C4-2B (cell line): Measurements from ENCODE around the gene PDE4D.

ENCODE experiments used
- H3K27ac ChIP-seq: fragments of 450-650 bp; 2 replicates; pipeline ENCODE4 v1.5.1; 2017
- ZFX ChIP-seq: fragments of 450-650 bp; IDR thresholded peaks from 2 replicates; pipeline ENCODE4 v1.6.1; 2017
- TF ChIP-seq, protein P1 (sequence below): fragments of 450-650 bp; conservative IDR thresholded peaks from 2 replicates; pipeline ENCODE4 v1.5.1; 2017; ENCODE audit warnings: mild to moderate bottlenecking

Gene PDE4D

DNA sequence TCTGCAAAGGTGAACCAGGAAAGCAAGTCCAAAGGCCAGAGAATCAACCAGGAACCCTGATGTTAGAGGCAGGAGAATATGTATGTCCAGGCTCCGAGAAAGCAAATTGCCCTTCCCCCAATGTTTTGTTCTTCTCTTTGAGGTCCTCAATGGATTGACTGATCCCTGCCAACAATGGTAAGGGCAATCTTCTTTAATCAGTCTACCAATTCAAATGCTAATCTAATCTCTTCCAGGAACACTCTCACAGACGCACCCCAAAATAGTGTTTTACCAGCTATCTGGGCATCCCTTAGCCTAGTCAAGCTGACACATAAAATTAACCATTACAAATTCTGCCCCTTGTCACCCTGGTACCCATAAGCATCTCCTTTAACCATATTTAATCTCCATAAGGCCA is 912.6 kb downstream of the PDE4D start:
- no peak overlapping the region for H3K27ac ChIP-seq
- no peak for TF ChIP-seq ZFX
- TF ChIP-seq, protein P1, sequence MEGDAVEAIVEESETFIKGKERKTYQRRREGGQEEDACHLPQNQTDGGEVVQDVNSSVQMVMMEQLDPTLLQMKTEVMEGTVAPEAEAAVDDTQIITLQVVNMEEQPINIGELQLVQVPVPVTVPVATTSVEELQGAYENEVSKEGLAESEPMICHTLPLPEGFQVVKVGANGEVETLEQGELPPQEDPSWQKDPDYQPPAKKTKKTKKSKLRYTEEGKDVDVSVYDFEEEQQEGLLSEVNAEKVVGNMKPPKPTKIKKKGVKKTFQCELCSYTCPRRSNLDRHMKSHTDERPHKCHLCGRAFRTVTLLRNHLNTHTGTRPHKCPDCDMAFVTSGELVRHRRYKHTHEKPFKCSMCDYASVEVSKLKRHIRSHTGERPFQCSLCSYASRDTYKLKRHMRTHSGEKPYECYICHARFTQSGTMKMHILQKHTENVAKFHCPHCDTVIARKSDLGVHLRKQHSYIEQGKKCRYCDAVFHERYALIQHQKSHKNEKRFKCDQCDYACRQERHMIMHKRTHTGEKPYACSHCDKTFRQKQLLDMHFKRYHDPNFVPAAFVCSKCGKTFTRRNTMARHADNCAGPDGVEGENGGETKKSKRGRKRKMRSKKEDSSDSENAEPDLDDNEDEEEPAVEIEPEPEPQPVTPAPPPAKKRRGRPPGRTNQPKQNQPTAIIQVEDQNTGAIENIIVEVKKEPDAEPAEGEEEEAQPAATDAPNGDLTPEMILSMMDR = no peak

DNA sequence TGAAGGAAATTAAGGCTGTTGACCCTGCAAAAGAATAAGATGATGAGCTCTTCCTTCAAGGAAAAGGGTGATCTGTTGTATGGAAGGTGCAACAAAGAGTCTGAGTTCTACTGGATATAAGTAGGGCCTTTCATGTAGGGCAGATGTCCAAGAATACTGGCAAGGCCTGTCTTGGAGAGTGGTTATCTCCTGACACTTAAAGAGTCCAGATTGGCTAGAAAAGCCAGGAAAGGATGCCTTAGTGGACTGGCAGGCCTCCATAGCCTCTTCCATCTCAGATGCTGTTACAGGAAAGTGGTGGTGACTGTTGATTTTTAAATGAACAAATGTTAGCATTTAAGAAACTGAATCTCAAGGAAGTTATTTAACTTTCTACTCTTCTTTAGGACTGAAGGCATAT is 914.4 kb downstream of the PDE4D start:
- H3K27ac ChIP-seq = no peak overlapping the region
- TF ChIP-seq, protein P1 = no peak
- TF ChIP-seq ZFX = no peak

DNA sequence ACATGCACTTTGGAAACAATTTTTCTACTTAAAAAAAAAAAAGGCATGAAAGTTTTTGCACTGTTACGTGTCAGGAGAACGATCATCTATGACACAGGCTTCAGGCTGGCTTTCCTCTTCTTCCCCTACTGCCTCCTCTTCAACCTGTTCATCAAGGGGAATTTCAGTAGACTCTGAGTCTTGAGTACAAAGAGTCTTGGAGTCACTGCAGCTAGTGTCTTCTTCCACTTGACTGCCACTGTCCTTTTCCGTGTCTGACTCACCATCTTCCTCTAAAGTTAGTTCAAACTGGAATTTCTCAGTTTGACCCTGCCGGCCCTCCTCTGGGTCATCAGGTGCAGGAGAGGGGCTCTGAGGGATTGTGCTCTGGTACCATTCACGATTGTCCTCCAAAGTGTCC is 918.9 kb downstream of the PDE4D start:
- TF ChIP-seq, protein P1 = no peak
- TF ChIP-seq ZFX = no peak
- no peak overlapping the region for H3K27ac ChIP-seq

DNA sequence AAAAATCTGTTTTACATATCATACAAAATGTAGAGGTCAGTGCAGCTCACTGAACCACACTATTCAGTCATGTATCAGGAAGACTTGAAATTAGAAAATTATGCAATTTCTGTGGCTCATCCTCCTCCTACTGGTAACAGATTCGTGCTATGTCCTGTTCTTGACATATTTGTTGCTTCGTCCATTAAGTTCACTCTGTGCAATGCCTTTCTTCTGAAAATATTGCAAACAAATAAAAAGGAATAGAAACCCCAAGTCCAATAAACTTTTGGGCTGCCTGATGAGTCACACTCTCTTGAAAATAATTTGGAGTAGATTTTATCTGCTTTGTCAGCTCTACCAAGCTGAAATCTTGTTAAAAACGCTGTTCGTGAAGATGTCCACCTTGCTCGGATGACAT is 919.4 kb downstream of the PDE4D start:
- no peak for TF ChIP-seq ZFX
- TF ChIP-seq, protein P1 = 0 out of 2 replicates have a peak, but pooled peaks have one; percentile 6
- no peak overlapping the region for H3K27ac ChIP-seq

DNA sequence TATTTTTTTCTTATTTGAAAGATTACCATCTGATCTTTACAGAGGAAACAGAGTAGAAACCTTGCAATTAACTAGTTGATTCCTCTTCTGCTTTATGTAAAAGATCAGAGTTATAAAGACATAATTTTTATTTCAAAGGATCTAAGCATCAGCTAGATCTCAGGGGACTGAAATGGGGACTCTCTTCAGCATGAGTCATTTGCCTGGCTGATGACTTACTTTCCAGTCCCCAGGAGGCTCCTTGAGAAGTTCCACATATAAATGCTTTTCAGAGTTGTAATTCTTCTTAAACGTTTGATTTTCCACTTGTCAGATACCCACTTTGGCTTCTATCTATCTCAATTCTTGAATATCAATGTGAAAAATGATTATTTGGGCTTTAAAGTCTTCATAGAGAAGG is 921.2 kb downstream of the PDE4D start:
- TF ChIP-seq, protein P1 = no peak
- TF ChIP-seq ZFX = no peak
- H3K27ac ChIP-seq = no peak overlapping the region

DNA sequence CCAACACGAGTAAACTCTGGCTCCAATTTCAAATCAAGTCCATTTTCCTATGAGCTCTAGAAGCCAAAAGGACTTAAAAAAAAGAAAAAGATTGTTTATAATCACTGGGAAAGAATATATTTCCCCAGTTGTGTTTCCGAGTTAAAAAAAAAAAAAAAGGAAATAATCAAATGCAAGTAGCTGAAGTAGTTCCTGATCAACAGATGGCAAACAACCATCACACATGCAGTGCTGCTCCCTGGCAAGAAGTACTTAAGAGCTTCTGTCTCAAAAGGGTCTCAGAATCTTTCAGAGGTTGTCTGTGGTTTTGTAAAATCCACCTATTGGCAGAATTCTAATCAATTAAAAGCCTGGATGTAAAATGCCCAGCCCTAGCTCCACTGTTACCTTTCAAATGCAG is 922.8 kb downstream of the PDE4D start:
- no peak overlapping the region for H3K27ac ChIP-seq
- no peak for TF ChIP-seq ZFX
- TF ChIP-seq, protein P1 = no peak

DNA sequence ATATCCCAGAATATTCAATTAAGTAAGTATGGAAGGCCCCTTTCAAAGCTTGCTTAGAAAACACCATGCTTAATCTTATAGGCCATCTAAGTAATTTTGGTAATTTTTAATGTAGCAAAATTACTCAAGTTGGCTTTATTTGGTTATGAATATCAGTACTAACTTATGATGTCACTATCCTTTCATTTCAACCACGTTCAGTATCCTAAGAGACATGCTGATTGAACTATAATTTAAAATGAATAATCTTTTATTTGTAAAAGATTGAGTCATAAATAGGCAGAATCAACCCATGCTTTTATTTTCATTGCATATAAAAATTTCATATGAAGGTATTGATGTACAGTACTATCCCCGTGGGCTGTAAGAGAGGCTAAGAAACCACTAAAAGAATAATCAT is 923.7 kb downstream of the PDE4D start:
- TF ChIP-seq ZFX = no peak
- TF ChIP-seq, protein P1 = no peak

More for the DNA sequence above, 923.7 kb downstream of the PDE4D start:
- H3K27ac ChIP-seq = no peak overlapping the region
